ENCODE results near the gene LMNB1.

DNA sequence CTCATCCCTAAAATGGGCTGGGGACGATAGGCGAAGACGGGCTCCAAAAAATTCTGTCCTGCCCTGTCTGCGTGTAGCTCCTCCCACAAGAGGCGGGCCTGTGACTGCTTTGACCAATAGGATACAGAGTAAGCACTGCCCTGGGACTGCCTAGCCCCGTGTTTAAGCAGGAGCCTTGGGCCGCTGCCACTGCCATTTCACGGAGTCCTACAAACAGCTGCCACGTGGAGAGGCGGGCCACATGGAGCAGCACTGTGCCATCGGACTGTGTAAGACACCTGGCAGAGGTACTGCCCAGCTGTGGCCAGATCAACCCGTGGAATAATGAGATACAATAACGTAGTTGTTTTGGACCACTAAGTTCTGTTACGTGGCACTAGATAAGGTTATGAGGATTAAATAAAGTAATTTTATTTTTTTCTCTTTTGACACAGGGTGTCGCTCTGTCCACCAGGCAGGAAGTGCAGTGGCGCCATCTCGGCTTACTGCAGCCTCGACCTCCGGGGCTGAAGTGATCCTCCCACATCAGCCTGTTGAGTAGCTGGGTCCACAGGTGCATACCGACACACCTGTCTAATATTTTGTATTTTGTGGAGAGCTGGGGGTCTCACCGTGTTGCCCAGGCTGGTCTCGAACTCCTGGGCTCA is 87.2 kb downstream of the LMNB1 start:
- TF ChIP-seq, protein P1, sequence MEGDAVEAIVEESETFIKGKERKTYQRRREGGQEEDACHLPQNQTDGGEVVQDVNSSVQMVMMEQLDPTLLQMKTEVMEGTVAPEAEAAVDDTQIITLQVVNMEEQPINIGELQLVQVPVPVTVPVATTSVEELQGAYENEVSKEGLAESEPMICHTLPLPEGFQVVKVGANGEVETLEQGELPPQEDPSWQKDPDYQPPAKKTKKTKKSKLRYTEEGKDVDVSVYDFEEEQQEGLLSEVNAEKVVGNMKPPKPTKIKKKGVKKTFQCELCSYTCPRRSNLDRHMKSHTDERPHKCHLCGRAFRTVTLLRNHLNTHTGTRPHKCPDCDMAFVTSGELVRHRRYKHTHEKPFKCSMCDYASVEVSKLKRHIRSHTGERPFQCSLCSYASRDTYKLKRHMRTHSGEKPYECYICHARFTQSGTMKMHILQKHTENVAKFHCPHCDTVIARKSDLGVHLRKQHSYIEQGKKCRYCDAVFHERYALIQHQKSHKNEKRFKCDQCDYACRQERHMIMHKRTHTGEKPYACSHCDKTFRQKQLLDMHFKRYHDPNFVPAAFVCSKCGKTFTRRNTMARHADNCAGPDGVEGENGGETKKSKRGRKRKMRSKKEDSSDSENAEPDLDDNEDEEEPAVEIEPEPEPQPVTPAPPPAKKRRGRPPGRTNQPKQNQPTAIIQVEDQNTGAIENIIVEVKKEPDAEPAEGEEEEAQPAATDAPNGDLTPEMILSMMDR (IDR thresholded peaks at IDR 0.05), result no peak
- TF ChIP-seq EP300 (IDR thresholded peaks at IDR 0.05), result no peak
- no peak for TF ChIP-seq POLR2A (IDR thresholded peaks at IDR 0.05)
- TF ChIP-seq POLR2AphosphoS5 (IDR thresholded peaks at IDR 0.05), result no peak

Data from upper lobe of left lung (tissue), 4 donors.